Measurements from ENCODE around the gene OR52D1.

OR52D1 gene

GRCh38 chr11:5516599-5516998, 28.1 kb downstream of the OR52D1 start, which contains the start of gene UBQLNL:
Gene UBQLNL, minus strand, starts transcription at chr11:5516699. Its CDS starts 258 bp downstream, at chr11:5516441.
- H3K9ac ChIP-seq (ENCODE audit: low read length): no peak within 1 kb of the TSS

GRCh38 chr11:5521540-5521939, 33.1 kb downstream of the OR52D1 start:
- no peaks in the 10 kb centered on the region for H3K9me3 ChIP-seq (ENCODE audit: control insufficient read depth, low read depth, low read length)
- H3K27ac ChIP-seq (ENCODE audit: low read length): no peak overlapping the region
- H3K36me3 ChIP-seq (ENCODE audit: control insufficient read depth, low read depth, low read length): no peaks in the 10 kb centered on the region
- no peak overlapping the region for H3K9ac ChIP-seq (ENCODE audit: low read length)
- H3K4me3 ChIP-seq (ENCODE audit: low read length): no peak overlapping the region
- peaks cover 9% of the 10 kb centered on the region for H3K4me1 ChIP-seq (ENCODE audit: control insufficient read depth, low read depth, low read length)
- no peaks in the 10 kb centered on the region for H3K27me3 ChIP-seq (ENCODE audit: control insufficient read depth, insufficient read depth, low read length)

More at GRCh38 chr11:5516599-5516998, 28.1 kb downstream of the OR52D1 start, which contains the start of gene UBQLNL:
- Histone ChIP-seq H3K4me1 (ENCODE audit: control insufficient read depth, low read depth, low read length) (no peaks in the 10 kb centered on the region), H3K27ac (ENCODE audit: low read length) (no peak within 1 kb of the TSS), H3K9me3 (ENCODE audit: control insufficient read depth, low read depth, low read length) (no peaks in the 10 kb centered on the region), H3K36me3 (ENCODE audit: control insufficient read depth, low read depth, low read length) (no peaks in the 10 kb centered on the region), H3K4me3 (ENCODE audit: low read length) (no peak within 1 kb of the TSS), H3K27me3 (ENCODE audit: control insufficient read depth, insufficient read depth, low read length) (no peaks in the 10 kb centered on the region)

- H3K9me3 ChIP-seq (ENCODE audit: control insufficient read depth, low read depth, low read length): no peaks in the 10 kb centered on the region
- H3K4me1 ChIP-seq (ENCODE audit: control insufficient read depth, low read depth, low read length): peaks cover 9% of the 10 kb centered on the region
- H3K27ac ChIP-seq (ENCODE audit: low read length): no peak overlapping the region
- no peaks in the 10 kb centered on the region for H3K27me3 ChIP-seq (ENCODE audit: control insufficient read depth, insufficient read depth, low read length)
- H3K36me3 ChIP-seq (ENCODE audit: control insufficient read depth, low read depth, low read length): no peaks in the 10 kb centered on the region
- no peak overlapping the region for H3K4me3 ChIP-seq (ENCODE audit: low read length)
- no peak overlapping the region for H3K9ac ChIP-seq (ENCODE audit: low read length)
These were observed 33.8 kb downstream of the OR52D1 start for GRCh38 chr11:5522308-5522707.

- H3K4me1 ChIP-seq (ENCODE audit: control insufficient read depth, low read depth, low read length): peaks cover 9% of the 10 kb centered on the region
- H3K36me3 ChIP-seq (ENCODE audit: control insufficient read depth, low read depth, low read length): no peaks in the 10 kb centered on the region
- H3K9ac ChIP-seq (ENCODE audit: low read length): no peak overlapping the region
- H3K9me3 ChIP-seq (ENCODE audit: control insufficient read depth, low read depth, low read length): no peaks in the 10 kb centered on the region
- no peak overlapping the region for H3K4me3 ChIP-seq (ENCODE audit: low read length)
- no peaks in the 10 kb centered on the region for H3K27me3 ChIP-seq (ENCODE audit: control insufficient read depth, insufficient read depth, low read length)
- H3K27ac ChIP-seq (ENCODE audit: low read length): no peak overlapping the region
These were observed 36.3 kb downstream of the OR52D1 start for GRCh38 chr11:5524756-5525155.

GRCh38 chr11:5527716-5528115, 39.2 kb downstream of the OR52D1 start:
- H3K9me3 ChIP-seq (ENCODE audit: control insufficient read depth, low read depth, low read length): no peaks in the 10 kb centered on the region
- no peak overlapping the region for H3K9ac ChIP-seq (ENCODE audit: low read length)
- no peak overlapping the region for H3K27ac ChIP-seq (ENCODE audit: low read length)
- no peaks in the 10 kb centered on the region for H3K27me3 ChIP-seq (ENCODE audit: control insufficient read depth, insufficient read depth, low read length)
- no peak overlapping the region for H3K4me3 ChIP-seq (ENCODE audit: low read length)
- no peaks in the 10 kb centered on the region for H3K36me3 ChIP-seq (ENCODE audit: control insufficient read depth, low read depth, low read length)
- H3K4me1 ChIP-seq (ENCODE audit: control insufficient read depth, low read depth, low read length): peaks cover 9% of the 10 kb centered on the region

GRCh38 chr11:5528495-5528894, 40.0 kb downstream of the OR52D1 start:
- Histone ChIP-seq H3K27me3 (ENCODE audit: control insufficient read depth, insufficient read depth, low read length) (no peaks in the 10 kb centered on the region), H3K4me1 (ENCODE audit: control insufficient read depth, low read depth, low read length) (peaks cover 9% of the 10 kb centered on the region), H3K9ac (ENCODE audit: low read length) (no peak overlapping the region), H3K4me3 (ENCODE audit: low read length) (no peak overlapping the region), H3K9me3 (ENCODE audit: control insufficient read depth, low read depth, low read length) (no peaks in the 10 kb centered on the region), H3K27ac (ENCODE audit: low read length) (no peak overlapping the region), H3K36me3 (ENCODE audit: control insufficient read depth, low read depth, low read length) (no peaks in the 10 kb centered on the region)

- H3K9me3 ChIP-seq (ENCODE audit: control insufficient read depth, low read depth, low read length): no peaks in the 10 kb centered on the region
- no peak overlapping the region for H3K9ac ChIP-seq (ENCODE audit: low read length)
- H3K36me3 ChIP-seq (ENCODE audit: control insufficient read depth, low read depth, low read length): no peaks in the 10 kb centered on the region
- no peaks in the 10 kb centered on the region for H3K4me1 ChIP-seq (ENCODE audit: control insufficient read depth, low read depth, low read length)
- no peaks in the 10 kb centered on the region for H3K27me3 ChIP-seq (ENCODE audit: control insufficient read depth, insufficient read depth, low read length)
- H3K4me3 ChIP-seq (ENCODE audit: low read length): no peak overlapping the region
- no peak overlapping the region for H3K27ac ChIP-seq (ENCODE audit: low read length)
These were observed 42.8 kb downstream of the OR52D1 start for GRCh38 chr11:5531053-5531831.

- Histone ChIP-seq H3K4me3 (ENCODE audit: low read length) (no peak overlapping the region), H3K27me3 (ENCODE audit: control insufficient read depth, insufficient read depth, low read length) (no peaks in the 10 kb centered on the region), H3K9ac (ENCODE audit: low read length) (no peak overlapping the region), H3K27ac (ENCODE audit: low read length) (no peak overlapping the region), H3K36me3 (ENCODE audit: control insufficient read depth, low read depth, low read length) (no peaks in the 10 kb centered on the region), H3K4me1 (ENCODE audit: control insufficient read depth, low read depth, low read length) (no peaks in the 10 kb centered on the region), H3K9me3 (ENCODE audit: control insufficient read depth, low read depth, low read length) (no peaks in the 10 kb centered on the region)
These were observed 45.6 kb downstream of the OR52D1 start for GRCh38 chr11:5534046-5534445.

- H3K9me3 ChIP-seq (ENCODE audit: control insufficient read depth, low read depth, low read length): no peaks in the 10 kb centered on the region
- H3K4me3 ChIP-seq (ENCODE audit: low read length): no peak overlapping the region
- H3K27me3 ChIP-seq (ENCODE audit: control insufficient read depth, insufficient read depth, low read length): no peaks in the 10 kb centered on the region
- H3K4me1 ChIP-seq (ENCODE audit: control insufficient read depth, low read depth, low read length): no peaks in the 10 kb centered on the region
- H3K9ac ChIP-seq (ENCODE audit: low read length): no peak overlapping the region
- no peaks in the 10 kb centered on the region for H3K36me3 ChIP-seq (ENCODE audit: control insufficient read depth, low read depth, low read length)
- H3K27ac ChIP-seq (ENCODE audit: low read length): no peak overlapping the region
These were observed 48.0 kb downstream of the OR52D1 start for GRCh38 chr11:5536482-5536881.

Data from iPS-18a (cell line).